PC-9 (cell line): ENCODE measurements around the gene YLPM1. TPM values are rescaled to one million over a fixed set of nuclear protein-coding genes. Genes with fewer than 3 reads are reported as not detected.

Source experiments
- BruUV-seq: library from RNA; stranded (reverse); fragments of 400-500 nt; replicated peaks from 2 replicates; lab custom pipeline; 2021; lab: Mats Ljungman, UMichigan
- CTCF ChIA-PET: fragments of 300-600 bp; sonication (Branson Sonifier 250); formaldehyde crosslinking; loops from one replicate; lab custom pipeline; 2022; ENCODE audit warnings: antibody characterized with exemption; lab: Charles Lee
- POLR2A ChIA-PET: fragments of 300-600 bp; sonication (Branson Sonifier 250); formaldehyde crosslinking; loops from one replicate; lab custom pipeline; 2022; ENCODE audit warnings: antibody characterized with exemption; ENCODE audit not compliant: unreplicated experiment; lab: Charles Lee
- DNase-seq, 2 experiments: peaks; one replicate each; pipeline versions ENCODE4 v3.0.0 to v3.0.0-alpha.2; 2015 to 2022; ENCODE audit warnings: mixed read lengths in 1 of 2
- H2AFZ ChIP-seq: fragments of 200-600 bp; sonication (generic); 2 replicates; pipeline ENCODE4 v1.8.1; 2017; ENCODE audit warnings: antibody characterized with exemption
- H3F3A ChIP-seq: fragments of 200-600 bp; sonication (generic); 2 replicates; pipeline ENCODE4 v1.8.1; 2017; ENCODE audit warnings: antibody characterized with exemption, mild to moderate bottlenecking, low read depth; ENCODE audit not compliant: insufficient read depth
- H3K27ac ChIP-seq: fragments of 200-600 bp; sonication (generic); 2 replicates; pipeline ENCODE4 v1.6.1; 2016; ENCODE audit warnings: mixed run types
- H3K27me3 ChIP-seq: fragments of 200-600 bp; sonication (generic); 2 replicates; pipeline ENCODE4 v1.6.1; 2016; ENCODE audit warnings: low read depth, mixed run types; ENCODE audit not compliant: insufficient read depth
- H3K36me3 ChIP-seq: fragments of 200-600 bp; sonication (generic); 2 replicates; pipeline ENCODE4 v1.6.1; 2016; ENCODE audit warnings: low read depth, mixed run types
- H3K4me1 ChIP-seq: fragments of 200-600 bp; sonication (generic); replicated peaks from 2 replicates; pipeline ENCODE4 v1.6.1; 2016; ENCODE audit warnings: mixed run types; ENCODE audit not compliant: insufficient read depth
- H3K4me2 ChIP-seq: fragments of 200-600 bp; sonication (generic); 2 replicates; pipeline ENCODE4 v1.6.1; 2017; ENCODE audit warnings: mixed run types
- H3K4me3 ChIP-seq: fragments of 200-600 bp; sonication (generic); 2 replicates; pipeline ENCODE4 v1.6.1; 2016; ENCODE audit warnings: mixed run types
- H3K79me2 ChIP-seq: fragments of 200-600 bp; sonication (generic); 2 replicates; pipeline ENCODE4 v1.6.1; 2017; ENCODE audit warnings: low read depth, mixed run types
- H3K9me2 ChIP-seq: fragments of 200-600 bp; sonication (generic); 2 replicates; pipeline ENCODE4 v1.8.1; 2017; ENCODE audit warnings: mild to moderate bottlenecking; ENCODE audit not compliant: insufficient read depth
- H3K9me3 ChIP-seq: fragments of 200-600 bp; sonication (generic); 2 replicates; pipeline ENCODE4 v1.8.1; 2016; ENCODE audit warnings: low read depth; ENCODE audit not compliant: insufficient read depth
- H4K20me1 ChIP-seq: fragments of 200-600 bp; sonication (generic); 2 replicates; pipeline ENCODE4 v1.8.1; 2017; ENCODE audit not compliant: insufficient read depth
- CTCF ChIP-seq: fragments of 200-600 bp; sonication (generic); conservative IDR thresholded peaks from 2 replicates; pipeline ENCODE4 v1.6.1; 2017; ENCODE audit warnings: mixed run types, antibody characterized with exemption, mild to moderate bottlenecking, moderate library complexity
- EZH2 ChIP-seq: fragments of 200-600 bp; sonication (generic); IDR thresholded peaks from 2 replicates; pipeline ENCODE4 v1.8.0; 2017; ENCODE audit warnings: antibody characterized with exemption, low read depth
- intact Hi-C: fragments of 100-400 bp; cut with micrococcal nuclease; formaldehyde crosslinking; loops from one replicate; pipeline ENCODE4 v1.10.0; 2022; ENCODE audit not compliant: unreplicated experiment
- total RNA-seq: library from RNA; stranded (reverse); gene quantifications from 2 replicates; pipeline ENCODE4 v1.2.3, GENCODE V29; 2021

Gene YLPM1
- total RNA-seq, 1 experiment from 2014 or later = 170 TPM

- H3K79me2 ChIP-seq = no peaks in the 10 kb centered on the region
- TF ChIP-seq CTCF (no peak), EZH2 (no peak)
- DNase-seq = no peak
- no peak overlapping the region for H3K27ac ChIP-seq
- no peaks in the 10 kb centered on the region for H3K27me3 ChIP-seq
- H3K4me1 ChIP-seq = no peaks in the 10 kb centered on the region
- ChIA-PET CTCF (interaction anchor here (1.0 kb wide), 1 partner anchor 34 kb away, joined by 3 read pairs; no protein-coding TSS in a partner anchor), POLR2A (no interaction called here)
- H4K20me1 ChIP-seq = 0 out of 2 replicates have a peak, but pooled peaks cover 5% of the 10 kb centered on the region
- H3K9me3 ChIP-seq = no peaks in the 10 kb centered on the region
- intact Hi-C loops = no loop called here
- H3K4me3 ChIP-seq = no peak overlapping the region
- no peak overlapping the region for H2AFZ ChIP-seq
- no peak overlapping the region for H3K4me2 ChIP-seq
- no TSS peak for BruUV-seq
- no peaks in the 10 kb centered on the region for H3K9me2 ChIP-seq
- H3F3A ChIP-seq = peaks cover 14% of the 10 kb centered on the region
- H3K36me3 ChIP-seq = peaks cover 52% of the 10 kb centered on the region
These were observed 72.6 kb downstream of the YLPM1 start for GRCh38 chr14:74835645-74836250.

DNA sequence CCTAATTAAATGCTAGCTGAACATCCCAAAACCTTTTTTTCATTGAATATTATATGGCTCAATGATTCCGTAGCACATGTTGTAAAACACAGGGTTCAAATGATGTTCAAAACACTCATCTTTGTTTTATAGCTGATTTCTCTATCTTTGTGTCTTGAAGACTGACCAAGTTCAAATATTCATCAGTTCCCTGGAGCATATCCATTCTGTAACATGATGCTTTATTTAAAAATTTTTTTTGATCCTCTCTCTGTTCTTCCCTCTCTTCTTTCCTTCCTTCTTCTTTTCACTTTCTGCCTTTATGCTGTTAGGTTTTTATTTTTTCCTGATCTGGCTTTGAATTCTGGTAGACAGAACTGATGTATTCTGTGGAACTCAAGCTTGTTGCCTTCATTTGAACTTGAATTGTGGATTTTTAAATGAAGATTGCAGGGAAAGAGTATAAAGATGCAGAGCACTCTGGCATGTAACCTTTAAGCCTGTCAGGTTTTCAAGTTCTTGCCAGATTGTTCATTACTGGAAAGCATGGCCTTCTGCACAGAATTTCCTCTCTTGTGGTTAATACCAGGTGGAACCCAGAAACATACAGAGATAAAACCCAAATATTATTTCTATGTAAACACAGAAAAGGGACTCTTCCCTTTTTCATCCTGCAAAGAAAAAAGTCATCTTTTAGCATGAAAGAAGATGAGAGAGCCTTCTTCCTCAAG is 73.3 kb downstream of the YLPM1 start:
- H3K36me3 ChIP-seq = peaks cover 47% of the 10 kb centered on the region
- POLR2A ChIA-PET = interaction anchor here (0.6 kb wide), 1 partner anchor 49 kb away, joined by 3 read pairs; no protein-coding TSS in a partner anchor
- H3K4me3 ChIP-seq = no peak overlapping the region
- H3F3A ChIP-seq = peaks cover 14% of the 10 kb centered on the region
- no peak for DNase-seq
- CTCF ChIA-PET = no interaction called here
- H3K27me3 ChIP-seq = no peaks in the 10 kb centered on the region
- peak overlapping the region; percentile 1; the same call in 1 of the 2 replicates for H3K27ac ChIP-seq
- intact Hi-C loops = no loop called here
- no TSS peak for BruUV-seq
- H3K79me2 ChIP-seq = no peaks in the 10 kb centered on the region
- H3K9me3 ChIP-seq = no peaks in the 10 kb centered on the region
- no peaks in the 10 kb centered on the region for H3K9me2 ChIP-seq
- no peak overlapping the region for H2AFZ ChIP-seq
- H4K20me1 ChIP-seq = 0 out of 2 replicates have a peak, but pooled peaks cover 5% of the 10 kb centered on the region
- no peaks in the 10 kb centered on the region for H3K4me1 ChIP-seq
- no peak overlapping the region for H3K4me2 ChIP-seq
- TF ChIP-seq EZH2 = no peak
- TF ChIP-seq CTCF = no peak

- intact Hi-C loops = no loop called here
- POLR2A ChIA-PET = interaction anchor here (0.6 kb wide), 1 partner anchor 58 kb away, joined by 6 read pairs; no protein-coding TSS in a partner anchor
- Histone ChIP-seq H4K20me1 (0 out of 2 replicates have a peak, but pooled peaks cover 5% of the 10 kb centered on the region), H3K9me3 (no peaks in the 10 kb centered on the region), H3K36me3 (peaks cover 34% of the 10 kb centered on the region), H2AFZ (no peak overlapping the region), H3K4me1 (no peaks in the 10 kb centered on the region), H3F3A (peaks cover 14% of the 10 kb centered on the region), H3K27ac (no peak overlapping the region), H3K27me3 (no peaks in the 10 kb centered on the region), H3K9me2 (no peaks in the 10 kb centered on the region), H3K4me2 (no peak overlapping the region), H3K79me2 (no peaks in the 10 kb centered on the region), H3K4me3 (no peak overlapping the region)
- CTCF ChIA-PET = interaction anchor here (0.6 kb wide), 1 partner anchor 60 kb away, joined by 5 read pairs; no protein-coding TSS in a partner anchor
- no TSS peak for BruUV-seq
- no peak for DNase-seq
- no peak for TF ChIP-seq EZH2
- no peak for TF ChIP-seq CTCF
These were observed 75.0 kb downstream of the YLPM1 start for GRCh38 chr14:74838166-74838565.
